Activated CD8-positive, alpha-beta memory T cell treated with anti-CD3 and anti-CD28 coated beads, Interleukin-2, amount 10 ng/mL, durations not matched to agents 7 days and 5 days (primary cell): ENCODE results near the gene CIAO2B. TPM values are rescaled to one million over a fixed set of nuclear protein-coding genes. Genes with fewer than 3 reads are reported as not detected.
A peak's percentile ranks its signal among the peaks of the same experiment; 100 is the strongest.
"Not testable (repeated sequence)": the region's sequence is repeated elsewhere in the genome, so short reads cannot be mapped to it uniquely, and the experiment has no call there.

Experiments
- ATAC-seq: fragments of 150-1000 bp; cut with Tn5 transposase; one replicate; pipeline ENCODE4 v1.10.0; 2021; ENCODE audit warnings: moderate library complexity
- CTCF ChIA-PET: fragments of 350-600 bp; sonication (Branson Sonifier 250); formaldehyde crosslinking; loops from one replicate; lab custom pipeline; 2021; ENCODE audit warnings: antibody characterized with exemption; lab: Charles Lee
- DNase-seq: peaks from one replicate; pipeline ENCODE4 v3.0.0-alpha.2; 2020
- H3K27ac Mint-ChIP-seq: one replicate; pipeline ENCODE4 v1.8.0; 2021; ENCODE audit warnings: mild to moderate bottlenecking, mixed read lengths
- H3K27me3 Mint-ChIP-seq: one replicate; pipeline ENCODE4 v1.8.0; 2021; ENCODE audit warnings: mixed read lengths
- H3K36me3 Mint-ChIP-seq: one replicate; pipeline ENCODE4 v1.8.0; 2021; ENCODE audit warnings: mild to moderate bottlenecking, mixed read lengths
- H3K4me1 Mint-ChIP-seq: one replicate; pipeline ENCODE4 v1.8.0; 2021; ENCODE audit warnings: mixed read lengths
- H3K4me3 Mint-ChIP-seq: one replicate; pipeline ENCODE4 v1.8.0; 2021; ENCODE audit warnings: mild to moderate bottlenecking, moderate library complexity, mixed read lengths
- H3K9me3 Mint-ChIP-seq: one replicate; pipeline ENCODE4 v1.8.0; 2022; ENCODE audit warnings: low read depth, mixed read lengths
- total RNA-seq, 2 experiments: library from RNA; stranded (reverse); gene quantifications; one replicate each; pipeline ENCODE4 v1.2.3, GENCODE V29; 2021

CIAO2B gene
- total RNA-seq, 2 experiments from 2014 or later = 124 to 131 TPM

DNA sequence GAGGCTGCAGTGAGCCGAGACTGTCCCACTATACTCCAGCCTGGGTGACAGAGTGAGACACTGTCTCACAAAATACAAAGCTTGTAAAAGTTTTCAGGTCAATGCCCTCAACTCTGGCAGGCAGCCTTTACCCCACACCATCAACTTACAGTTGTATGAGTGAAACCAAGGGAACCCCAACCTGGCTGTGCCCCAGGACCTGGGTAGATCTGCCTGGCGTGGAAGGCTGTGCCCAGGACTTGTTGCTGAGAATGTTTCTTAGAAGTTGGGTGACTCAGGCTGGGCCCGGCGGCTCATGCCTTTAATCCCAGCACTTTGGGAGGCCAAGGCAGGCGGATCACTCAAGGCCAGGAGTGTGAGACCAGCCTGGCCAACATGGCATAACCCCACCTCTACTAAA lies 34.6 kb upstream of the CIAO2B start:
- H3K4me3 Mint-ChIP-seq = no peak overlapping the region

DNA sequence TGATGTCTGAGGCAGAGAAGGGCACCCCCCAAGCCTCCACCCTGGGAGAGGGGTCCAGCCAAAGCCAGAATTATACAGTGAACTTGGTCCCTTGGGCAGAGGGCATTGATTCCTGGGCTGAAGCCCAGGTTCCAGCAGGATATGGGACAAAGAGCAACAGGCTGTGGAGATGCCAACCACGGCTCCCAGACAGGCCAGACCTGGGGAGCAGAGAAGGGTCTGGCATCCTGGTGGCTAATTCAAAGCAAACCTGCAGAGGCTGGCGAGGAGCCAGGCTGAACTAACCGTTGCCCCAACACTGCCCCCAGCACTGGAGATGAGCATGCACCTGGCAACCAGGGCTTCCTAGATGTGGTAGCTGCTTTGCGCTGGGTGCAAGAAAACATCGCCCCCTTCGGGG lies 29.8 kb upstream of the CIAO2B start:
- Mint-ChIP-seq H3K9me3 (no peaks in the 10 kb centered on the region), H3K27me3 (no peaks in the 10 kb centered on the region), H3K36me3 (no peaks in the 10 kb centered on the region), H3K27ac (no peak overlapping the region), H3K4me1 (peaks cover 14% of the 10 kb centered on the region), H3K4me3 (no peak overlapping the region)
- CTCF ChIA-PET = interaction anchor here (0.9 to 2.9 kb wide), 3 partner anchors 10 to 191 kb away, joined by 3 to 10 read pairs (median 3); no protein-coding TSS in a partner anchor
- ATAC-seq (no peak), DNase-seq (no peak)

More for the DNA sequence above, 34.6 kb upstream of the CIAO2B start:
- DNase-seq (no peak), ATAC-seq (no peak)
- CTCF ChIA-PET = interaction anchor here (1.1 to 3.8 kb wide), 3 partner anchors 12 to 74 kb away, joined by 3 to 15 read pairs (median 12); no protein-coding TSS in a partner anchor
- H3K36me3 Mint-ChIP-seq = no peaks in the 10 kb centered on the region
- H3K4me1 Mint-ChIP-seq = peaks cover 2% of the 10 kb centered on the region
- no peak overlapping the region for H3K27ac Mint-ChIP-seq
- no peaks in the 10 kb centered on the region for H3K9me3 Mint-ChIP-seq
- H3K27me3 Mint-ChIP-seq = no peaks in the 10 kb centered on the region

DNA sequence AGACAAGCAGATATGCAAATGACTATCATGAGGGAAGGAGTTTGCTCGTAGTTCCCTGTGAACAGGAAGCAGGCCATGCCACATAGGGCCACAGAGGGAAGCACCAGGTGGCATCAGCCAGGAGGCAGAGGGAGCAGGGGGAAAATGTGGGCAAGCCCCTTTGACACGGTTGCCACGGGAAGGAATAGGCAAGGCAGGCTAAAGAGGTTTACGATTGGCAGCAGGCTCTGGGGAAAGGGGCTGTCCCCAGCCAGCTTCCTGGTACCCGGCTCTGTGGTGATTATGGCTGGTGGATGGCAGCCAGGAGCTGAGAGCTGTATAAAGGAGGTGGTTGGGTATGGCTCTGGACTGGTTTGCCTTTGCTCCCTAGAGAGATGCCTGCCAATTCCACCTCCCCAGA lies 27.7 kb upstream of the CIAO2B start:
- Mint-ChIP-seq H3K4me1 (peaks cover 29% of the 10 kb centered on the region), H3K4me3 (peak overlapping the region; percentile 35), H3K27ac (peak overlapping the region; percentile 72), H3K9me3 (no peaks in the 10 kb centered on the region), H3K36me3 (no peaks in the 10 kb centered on the region), H3K27me3 (no peaks in the 10 kb centered on the region)
- ATAC-seq (no peak), DNase-seq (no peak)
- CTCF ChIA-PET = interaction anchor here (0.8 to 7.4 kb wide), 11 partner anchors 13 to 487 kb away, joined by 3 to 86 read pairs (median 5); partner anchors contain the start of genes FBXL8 and TRADD

DNA sequence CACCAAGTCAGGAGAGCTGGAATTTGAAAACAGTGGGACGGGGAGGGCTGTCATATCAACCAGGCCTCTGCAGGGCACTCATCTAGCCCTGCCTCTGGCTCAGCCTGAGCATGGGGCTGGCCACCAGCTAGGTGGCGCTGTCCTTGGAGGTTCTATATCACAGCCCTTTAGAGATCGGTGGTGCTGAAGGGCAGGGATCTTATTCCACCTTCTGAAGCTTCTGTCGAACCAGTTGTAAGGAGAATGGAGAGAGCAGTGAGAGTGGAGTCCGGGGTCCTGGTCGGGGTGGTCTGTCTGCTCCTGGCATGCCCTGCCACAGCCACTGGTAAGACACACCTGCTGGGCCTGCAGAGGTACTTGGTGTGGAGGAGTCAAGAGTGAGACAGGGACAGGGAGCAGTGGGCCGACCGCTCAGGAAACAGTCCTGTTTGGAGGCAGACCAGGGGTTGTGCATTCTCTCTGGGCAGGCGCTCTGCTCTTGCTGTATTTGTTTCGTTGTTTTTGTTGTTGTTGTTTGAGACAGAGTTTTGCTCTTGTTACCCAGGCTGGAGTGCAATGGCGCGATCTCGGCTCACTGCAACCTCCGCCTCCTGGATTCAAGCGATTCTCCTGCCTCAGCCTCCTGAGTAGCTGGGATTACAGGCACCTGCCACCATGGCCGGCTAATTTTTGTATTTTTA lies 27.0 kb upstream of the CIAO2B start, which contains the start of gene CES3:
TSS of gene CES3 (plus strand) at position 202 of the 680 bp plus-strand sequence. CDS start at position 244, 42 bp downstream.
- CTCF ChIA-PET = interaction anchor here (0.7 to 7.4 kb wide), 24 partner anchors 9 to 232 kb away, joined by 3 to 86 read pairs (median 4); partner anchors contain the start of genes CES4A, FBXL8, MATCAP1 and PDP2
- peak within 1 kb of the TSS; percentile 72 for H3K27ac Mint-ChIP-seq
- no peaks in the 10 kb centered on the region for H3K36me3 Mint-ChIP-seq
- DNase-seq (peak; percentile 84), ATAC-seq (peak; percentile 96)
- peaks cover 29% of the 10 kb centered on the region for H3K4me1 Mint-ChIP-seq
- H3K27me3 Mint-ChIP-seq = no peaks in the 10 kb centered on the region
- H3K4me3 Mint-ChIP-seq = peak within 1 kb of the TSS; percentile 56
- no peaks in the 10 kb centered on the region for H3K9me3 Mint-ChIP-seq

DNA sequence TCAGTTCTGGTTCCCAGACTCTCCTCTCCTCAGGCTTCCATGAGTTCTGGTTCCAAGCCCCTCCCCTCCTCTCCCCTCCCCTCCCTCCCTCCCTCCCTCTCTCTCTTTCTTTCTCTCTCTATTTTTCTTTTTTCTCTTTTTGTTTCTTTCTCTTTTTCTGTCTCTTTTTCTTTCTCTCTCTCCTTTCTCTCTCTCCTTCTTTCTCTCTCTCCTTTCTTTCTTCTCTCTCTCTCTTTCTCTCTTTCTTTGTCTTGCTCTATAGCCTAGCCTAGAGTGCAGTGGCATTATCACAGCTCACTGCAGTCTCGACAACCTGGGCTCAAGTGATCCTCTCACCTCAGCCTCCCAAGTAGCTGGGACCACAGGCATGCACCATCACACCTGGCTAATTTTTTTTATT lies 26.1 kb upstream of the CIAO2B start:
- Mint-ChIP-seq H3K9me3 (no peaks in the 10 kb centered on the region), H3K36me3 (no peaks in the 10 kb centered on the region), H3K4me3 (no peak overlapping the region), H3K27ac (no peak overlapping the region), H3K27me3 (no peaks in the 10 kb centered on the region), H3K4me1 (peaks cover 29% of the 10 kb centered on the region)
- DNase-seq (no peak), ATAC-seq (no peak)
- CTCF ChIA-PET = interaction anchor here (0.6 to 7.4 kb wide), 21 partner anchors 8 to 225 kb away, joined by 3 to 86 read pairs (median 4); partner anchors contain the start of genes CES4A, FBXL8, MATCAP1 and PDP2

DNA sequence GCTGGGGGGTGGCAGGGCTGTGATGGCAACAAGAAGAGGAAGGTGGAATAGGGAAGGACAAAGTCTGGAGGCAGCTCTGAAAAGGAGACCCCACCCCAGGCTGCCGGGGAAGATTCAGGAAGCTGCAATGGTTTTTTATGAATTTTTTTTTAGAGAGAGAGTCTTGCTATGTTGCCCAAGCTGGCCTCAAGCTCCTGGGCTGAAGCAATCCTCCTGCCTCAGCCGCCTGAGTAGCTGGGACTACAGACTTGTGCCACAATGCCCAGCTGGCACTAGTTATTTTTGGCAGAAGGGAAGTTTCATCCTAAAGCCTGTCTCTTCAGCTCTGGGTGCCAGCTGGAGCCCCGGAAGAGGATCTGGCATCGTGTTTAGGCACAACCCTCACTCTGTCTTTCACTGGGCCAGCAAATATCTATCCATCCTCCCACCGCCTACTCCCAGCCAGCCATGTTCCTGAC lies 25.5 kb upstream of the CIAO2B start:
- Mint-ChIP-seq H3K4me3 (no peak overlapping the region), H3K36me3 (no peaks in the 10 kb centered on the region), H3K9me3 (no peaks in the 10 kb centered on the region), H3K27me3 (no peaks in the 10 kb centered on the region), H3K4me1 (peaks cover 29% of the 10 kb centered on the region), H3K27ac (no peak overlapping the region)
- CTCF ChIA-PET = interaction anchor here (0.6 to 7.4 kb wide), 14 partner anchors 11 to 285 kb away, joined by 3 to 86 read pairs (median 4); partner anchors contain the start of genes FBXL8 and TRADD
- ATAC-seq (no peak), DNase-seq (no peak)

DNA sequence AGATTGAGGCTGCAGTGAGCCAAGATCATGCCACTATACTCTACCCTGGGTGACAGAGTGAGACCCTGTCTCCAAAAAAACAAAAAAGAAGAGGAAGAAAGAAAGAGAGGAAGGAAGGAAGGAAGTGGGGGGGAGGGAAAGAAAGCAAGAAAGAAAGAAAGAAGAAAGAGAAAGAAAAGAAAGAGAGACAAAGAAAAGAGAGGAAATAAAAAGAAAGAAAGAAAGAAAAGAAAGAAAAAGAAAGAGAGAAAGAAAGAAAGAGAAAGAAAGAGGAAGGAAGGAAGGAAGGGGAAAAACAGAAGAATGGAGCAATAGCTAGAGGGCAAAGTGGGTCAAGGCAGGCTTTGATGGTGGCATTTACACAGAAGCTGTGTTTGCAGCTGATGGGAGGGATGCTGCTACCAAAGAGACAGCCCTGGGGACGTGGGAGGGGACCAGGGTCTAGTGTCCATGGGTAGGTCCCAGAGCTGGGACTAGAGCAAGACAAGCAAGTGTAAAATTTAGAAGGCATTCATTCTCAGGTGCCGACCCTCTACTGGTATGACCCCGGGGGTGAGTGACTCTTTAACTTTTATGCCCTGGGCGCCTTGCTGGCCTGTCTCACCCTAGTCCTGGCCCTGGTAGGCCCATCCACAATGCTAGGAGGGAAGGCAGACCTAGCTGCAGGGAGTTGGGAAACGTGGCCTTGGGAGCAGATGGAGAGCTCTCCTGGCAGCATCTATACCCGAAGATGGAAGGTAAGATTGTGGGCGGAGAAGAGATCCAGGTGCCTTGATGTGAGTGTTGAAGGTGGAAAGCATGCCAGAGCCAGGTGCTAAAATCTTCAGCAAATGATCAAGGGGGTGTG lies 24.9 kb upstream of the CIAO2B start:
- Mint-ChIP-seq H3K27me3 (no peaks in the 10 kb centered on the region), H3K4me1 (peaks cover 31% of the 10 kb centered on the region), H3K27ac (peak overlapping the region; percentile 22), H3K4me3 (no peak overlapping the region), H3K36me3 (no peaks in the 10 kb centered on the region), H3K9me3 (no peaks in the 10 kb centered on the region)
- ATAC-seq = no peak
- no peak for DNase-seq
- CTCF ChIA-PET = interaction anchor here (0.8 to 7.4 kb wide), 15 partner anchors 9 to 285 kb away, joined by 3 to 86 read pairs (median 5); partner anchors contain the start of genes B3GNT9, FBXL8, TMEM208 and TRADD

DNA sequence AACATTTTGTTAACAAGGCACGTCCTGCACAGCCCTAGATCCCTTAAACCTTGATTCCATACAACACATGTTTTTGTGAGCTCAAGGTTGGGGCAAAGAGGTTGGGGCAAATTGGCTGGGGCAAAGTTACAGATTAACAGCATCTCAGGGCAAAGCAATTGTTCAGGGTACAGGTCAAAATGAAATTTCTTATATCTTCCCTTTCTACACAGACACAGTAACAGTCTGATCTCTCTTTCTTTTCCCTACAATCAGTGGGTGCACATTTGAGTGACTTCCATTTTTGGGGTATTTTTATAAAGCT lies 21.9 kb upstream of the CIAO2B start:
- not testable (repeated sequence) for H3K27ac Mint-ChIP-seq, H3K36me3 Mint-ChIP-seq, H3K4me3 Mint-ChIP-seq, DNase-seq, ATAC-seq, H3K9me3 Mint-ChIP-seq
- CTCF ChIA-PET = interaction anchor here (1.3 to 7.4 kb wide), 4 partner anchors 12 to 204 kb away, joined by 3 to 86 read pairs (median 17); partner anchors contain the start of genes FBXL8 and TRADD
- Mint-ChIP-seq H3K4me1 (peaks cover 33% of the 10 kb centered on the region), H3K27me3 (peaks cover 15% of the 10 kb centered on the region)

DNA sequence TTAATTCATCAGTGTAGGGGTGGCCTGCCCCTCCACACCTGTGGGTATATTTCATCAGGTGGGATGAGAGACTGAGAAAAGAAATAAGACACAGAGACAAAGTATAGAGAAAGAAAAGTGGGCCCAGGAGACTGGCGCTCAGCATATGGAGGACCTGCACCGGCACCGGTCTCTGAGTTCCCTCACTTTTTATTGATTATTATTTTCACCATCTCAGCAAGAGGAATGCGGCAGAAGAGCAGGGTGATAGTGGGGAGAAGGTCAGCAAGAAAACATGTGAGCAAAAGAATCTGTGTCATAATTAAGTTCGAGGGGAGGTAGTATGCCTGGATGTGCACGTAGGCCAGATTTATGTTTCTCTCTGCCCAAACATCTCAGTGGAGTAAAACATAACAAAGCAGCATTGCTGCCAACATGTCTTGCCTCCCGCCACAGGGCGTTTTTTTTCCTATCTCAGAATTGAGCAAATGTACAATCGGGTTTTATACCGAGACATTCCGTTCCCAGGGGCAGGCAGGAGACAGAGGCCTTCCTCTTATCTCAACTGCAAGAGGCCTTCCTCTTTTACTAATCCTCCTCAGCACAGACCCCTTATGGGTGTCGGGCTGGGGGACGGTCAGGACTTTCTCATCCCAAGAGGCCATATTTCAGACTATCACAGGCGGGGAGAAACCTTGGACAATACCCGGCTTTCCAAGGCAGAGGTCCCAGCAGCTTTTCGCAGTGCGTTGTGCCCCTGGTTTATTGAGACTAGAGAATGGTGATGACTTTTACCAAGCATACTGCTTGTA lies 21.4 kb upstream of the CIAO2B start:
- CTCF ChIA-PET = interaction anchor here (1.3 to 7.4 kb wide), 3 partner anchors 12 to 204 kb away, joined by 3 to 86 read pairs (median 15); partner anchors contain the start of genes FBXL8 and TRADD
- Mint-ChIP-seq H3K4me1 (peaks cover 31% of the 10 kb centered on the region), H3K27me3 (peaks cover 15% of the 10 kb centered on the region)
- H3K4me3 Mint-ChIP-seq, H3K27ac Mint-ChIP-seq, DNase-seq, H3K36me3 Mint-ChIP-seq, ATAC-seq, H3K9me3 Mint-ChIP-seq: not testable (repeated sequence)

DNA sequence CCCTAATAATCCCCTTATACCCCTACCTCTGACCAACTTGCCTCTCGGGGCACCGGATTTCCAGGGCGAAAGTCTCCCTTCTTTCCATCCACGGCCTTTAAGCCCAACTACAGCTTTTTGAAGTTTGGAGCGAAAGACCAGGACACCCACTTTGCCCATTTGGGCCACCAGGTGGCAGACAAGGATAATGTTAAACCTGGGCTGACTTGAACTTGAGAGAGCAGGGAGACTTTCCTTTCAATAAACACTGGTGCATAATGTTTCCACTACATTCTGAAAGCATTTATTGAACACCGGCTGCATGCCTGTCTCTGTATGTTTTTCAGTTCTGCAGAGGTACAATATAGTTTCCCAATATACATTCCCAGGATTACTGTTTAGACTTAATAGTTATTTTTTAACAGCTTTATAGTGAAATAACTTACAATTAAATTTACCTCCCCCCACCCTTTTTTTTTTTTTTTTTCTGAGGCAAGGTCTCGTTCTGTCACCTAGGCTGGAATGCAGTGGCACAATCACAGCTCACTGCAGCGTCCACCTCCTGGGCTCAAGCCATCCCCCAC lies 20.0 kb upstream of the CIAO2B start:
- CTCF ChIA-PET = interaction anchor here (0.5 to 2.3 kb wide), 32 partner anchors 11 to 488 kb away, joined by 3 to 13 read pairs (median 4); partner anchors contain the start of genes B3GNT9, FBXL8, HSF4 and PDP2
- ATAC-seq (peak; percentile 89), DNase-seq (peak; percentile 88)
- H3K9me3 Mint-ChIP-seq = peaks cover 3% of the 10 kb centered on the region
- peaks cover 9% of the 10 kb centered on the region for H3K36me3 Mint-ChIP-seq
- H3K27me3 Mint-ChIP-seq = peaks cover 21% of the 10 kb centered on the region
- no peak overlapping the region for H3K4me3 Mint-ChIP-seq
- H3K4me1 Mint-ChIP-seq = peaks cover 40% of the 10 kb centered on the region
- H3K27ac Mint-ChIP-seq = no peak overlapping the region

DNA sequence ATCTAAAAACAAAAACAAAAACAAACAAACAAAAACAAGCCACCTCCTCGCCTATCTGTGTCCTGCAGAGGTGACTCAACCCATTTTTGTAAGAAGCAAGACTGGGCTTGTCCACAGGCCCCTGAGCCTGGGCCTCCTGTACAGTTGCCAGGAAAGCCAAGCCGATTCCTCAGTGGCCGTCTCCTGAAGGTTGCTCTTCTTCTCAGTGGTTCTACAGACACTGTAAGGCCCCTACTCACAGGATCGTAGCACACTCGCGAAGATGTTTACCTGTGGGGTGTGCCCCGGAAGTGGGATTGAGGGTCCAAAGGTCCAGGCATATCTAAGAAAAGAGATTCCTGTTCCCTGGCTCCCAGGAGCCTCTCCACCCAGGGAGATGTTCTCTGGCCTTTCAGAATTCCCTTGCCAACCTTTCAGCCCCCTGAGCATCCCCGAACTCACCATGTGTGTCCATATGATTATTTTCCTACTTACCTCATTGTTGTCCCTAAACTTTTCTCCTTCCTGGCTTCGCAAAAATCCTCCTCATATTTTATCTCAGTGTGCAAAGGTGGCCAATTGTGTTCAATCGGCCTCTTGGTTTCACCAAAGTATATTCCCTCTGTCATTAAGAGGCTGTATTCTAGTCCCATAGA lies 19.4 kb upstream of the CIAO2B start:
- H3K27me3 Mint-ChIP-seq = peaks cover 23% of the 10 kb centered on the region
- no peak overlapping the region for H3K27ac Mint-ChIP-seq
- DNase-seq (no peak), ATAC-seq (no peak)
- peaks cover 3% of the 10 kb centered on the region for H3K9me3 Mint-ChIP-seq
- H3K4me1 Mint-ChIP-seq = peaks cover 36% of the 10 kb centered on the region
- CTCF ChIA-PET = interaction anchor here (0.5 to 2.3 kb wide), 36 partner anchors 7 to 488 kb away, joined by 3 to 13 read pairs (median 4); partner anchors contain the start of genes B3GNT9, CES3, FBXL8 and HSF4
- H3K4me3 Mint-ChIP-seq = no peak overlapping the region
- peaks cover 9% of the 10 kb centered on the region for H3K36me3 Mint-ChIP-seq
